ENCODE results near the gene AFF3.

GRCh38 chr2:99561804-99562203, 580.6 kb downstream of the AFF3 start:
- TF ChIP-seq CTCF (IDR thresholded peaks at IDR 0.05): no peak
- TF ChIP-seq POLR2AphosphoS5 (IDR thresholded peaks at IDR 0.05): no peak

Measured in stomach (tissue), 4 donors.